Activated CD4-positive, alpha-beta memory T cell treated with anti-CD3 and anti-CD28 coated beads, Interleukin-2, amount 10 ng/mL, durations not matched to agents 7 days and 5 days (primary cell): ENCODE data around the gene CKAP4. TPM values are rescaled to one million over a fixed set of nuclear protein-coding genes. Genes with fewer than 3 reads are reported as not detected.
"Not testable (repeated sequence)": the region's sequence is repeated elsewhere in the genome, so short reads cannot be mapped to it uniquely, and the experiment has no call there.

Source experiments
- CTCF ChIA-PET: fragments of 350-600 bp; sonication (Branson Sonifier 250); formaldehyde crosslinking; loops from one replicate; lab custom pipeline; 2021; ENCODE audit warnings: antibody characterized with exemption, inconsistent platforms; lab: Charles Lee
- POLR2A ChIA-PET: fragments of 350-600 bp; sonication (Branson Sonifier 250); formaldehyde crosslinking; loops from one replicate; lab custom pipeline; 2021; ENCODE audit warnings: antibody characterized with exemption; lab: Charles Lee
- DNase-seq: peaks from one replicate; pipeline ENCODE4 v3.0.0-alpha.2; 2020
- H3K27ac Mint-ChIP-seq: one replicate; pipeline ENCODE4 v1.8.0; 2021; ENCODE audit warnings: mild to moderate bottlenecking, mixed read lengths
- H3K27me3 Mint-ChIP-seq: one replicate; pipeline ENCODE4 v1.8.0; 2021; ENCODE audit warnings: mixed read lengths
- H3K36me3 Mint-ChIP-seq: one replicate; pipeline ENCODE4 v1.8.0; 2021; ENCODE audit warnings: low read depth, mixed read lengths
- H3K4me1 Mint-ChIP-seq: one replicate; pipeline ENCODE4 v1.8.0; 2021; ENCODE audit warnings: mixed read lengths
- H3K4me3 Mint-ChIP-seq: one replicate; pipeline ENCODE4 v1.8.0; 2021; ENCODE audit warnings: mild to moderate bottlenecking, mixed read lengths
- H3K9me3 Mint-ChIP-seq: one replicate; pipeline ENCODE4 v1.8.0; 2021; ENCODE audit warnings: mixed read lengths
- total RNA-seq, 2 experiments: library from RNA; stranded (reverse); gene quantifications; one replicate each; pipeline ENCODE4 v1.2.3, GENCODE V29; 2021

CKAP4 gene
- 1 to 10 TPM; 5.2 to 5.3 TPM for total RNA-seq

- H3K9me3 Mint-ChIP-seq, result no peaks in the 10 kb centered on the region
- H3K27me3 Mint-ChIP-seq, result peaks cover 16% of the 10 kb centered on the region
- H3K36me3 Mint-ChIP-seq, result no peaks in the 10 kb centered on the region
- POLR2A ChIA-PET, result interaction anchor here (1.3 to 1.5 kb wide), 4 partner anchors 14 to 54 kb away, joined by 5 to 6 read pairs (median 5); no protein-coding TSS in a partner anchor
- CTCF ChIA-PET, result interaction anchor here (2.8 kb wide), 1 partner anchor 20 kb away, joined by 8 read pairs; no protein-coding TSS in a partner anchor
- peak; percentile 33 for DNase-seq
- H3K4me1 Mint-ChIP-seq, result peaks cover 11% of the 10 kb centered on the region
- H3K4me3 Mint-ChIP-seq, result peak within 1 kb of the TSS; percentile 71
- H3K27ac Mint-ChIP-seq, result peak within 1 kb of the TSS; percentile 21
These were observed at the start of gene CKAP4 for GRCh38 chr12:106247674-106248311. Gene CKAP4 (minus strand): TSS chr12:106248020. CDS start chr12:106247851, 169 bp downstream.

GRCh38 chr12:106297075-106297474, 49.3 kb upstream of the CKAP4 start:
- no peaks in the 10 kb centered on the region for H3K27me3 Mint-ChIP-seq
- no peak overlapping the region for H3K27ac Mint-ChIP-seq
- H3K36me3 Mint-ChIP-seq, result no peaks in the 10 kb centered on the region
- no peaks in the 10 kb centered on the region for H3K9me3 Mint-ChIP-seq
- ChIA-PET POLR2A (interaction anchor here (1.2 kb wide), 1 partner anchor 18 kb away, joined by 6 read pairs; no protein-coding TSS in a partner anchor), CTCF (interaction anchor here (1.0 to 5.8 kb wide), 5 partner anchors 14 to 73 kb away, joined by 3 to 31 read pairs (median 3); partner anchors contain the start of gene POLR3B)
- no peak overlapping the region for H3K4me3 Mint-ChIP-seq
- no peak for DNase-seq
- peaks cover 18% of the 10 kb centered on the region for H3K4me1 Mint-ChIP-seq

- Mint-ChIP-seq H3K4me1 (peaks cover 12% of the 10 kb centered on the region), H3K27ac (no peak overlapping the region), H3K27me3 (no peaks in the 10 kb centered on the region), H3K36me3 (no peaks in the 10 kb centered on the region), H3K4me3 (no peak overlapping the region), H3K9me3 (no peaks in the 10 kb centered on the region)
- CTCF ChIA-PET, result interaction anchor here (1.7 to 5.8 kb wide), 2 partner anchors 13 to 16 kb away, joined by 3 to 31 read pairs; no protein-coding TSS in a partner anchor
- DNase-seq, result no peak
- POLR2A ChIA-PET, result no interaction called here
These were observed 48.5 kb upstream of the CKAP4 start for GRCh38 chr12:106296179-106296877.

DNA sequence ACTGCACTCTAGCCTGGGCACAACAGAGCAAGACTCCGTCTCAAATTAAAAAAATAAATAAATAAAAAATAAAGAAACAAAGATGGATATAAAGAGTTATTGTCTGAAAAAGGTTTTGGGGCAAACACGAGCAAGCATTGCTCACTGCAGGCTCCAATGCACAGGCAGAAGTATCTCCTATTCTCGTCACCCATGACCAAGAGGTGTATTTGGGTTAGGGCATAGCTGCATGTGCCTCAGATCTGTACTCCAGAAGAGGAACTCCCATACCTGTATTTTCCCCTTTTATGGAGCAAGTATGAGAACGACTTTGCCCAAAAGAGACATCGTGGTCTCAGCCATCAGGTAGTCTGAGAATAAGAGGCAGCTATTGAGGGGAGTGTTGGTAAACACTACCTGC, 44.5 kb upstream of the CKAP4 start:
- H3K4me3 Mint-ChIP-seq, result no peak overlapping the region
- no peaks in the 10 kb centered on the region for H3K9me3 Mint-ChIP-seq
- no peak for DNase-seq
- POLR2A ChIA-PET, result no interaction called here
- CTCF ChIA-PET, result interaction anchor here (5.8 kb wide), 1 partner anchor 9 kb away, joined by 31 read pairs; no protein-coding TSS in a partner anchor
- no peaks in the 10 kb centered on the region for H3K27me3 Mint-ChIP-seq
- peaks cover 6% of the 10 kb centered on the region for H3K4me1 Mint-ChIP-seq
- no peaks in the 10 kb centered on the region for H3K36me3 Mint-ChIP-seq
- no peak overlapping the region for H3K27ac Mint-ChIP-seq

GRCh38 chr12:106291342-106291741, 43.5 kb upstream of the CKAP4 start:
- Mint-ChIP-seq H3K27me3 (no peaks in the 10 kb centered on the region), H3K36me3 (no peaks in the 10 kb centered on the region), H3K27ac (no peak overlapping the region), H3K4me3 (no peak overlapping the region), H3K4me1 (peaks cover 6% of the 10 kb centered on the region), H3K9me3 (no peaks in the 10 kb centered on the region)
- ChIA-PET POLR2A (no interaction called here), CTCF (interaction anchor here (1.4 to 2.0 kb wide), 3 partner anchors 9 to 67 kb away, joined by 4 to 6 read pairs (median 4); no protein-coding TSS in a partner anchor)
- DNase-seq, result no peak

DNA sequence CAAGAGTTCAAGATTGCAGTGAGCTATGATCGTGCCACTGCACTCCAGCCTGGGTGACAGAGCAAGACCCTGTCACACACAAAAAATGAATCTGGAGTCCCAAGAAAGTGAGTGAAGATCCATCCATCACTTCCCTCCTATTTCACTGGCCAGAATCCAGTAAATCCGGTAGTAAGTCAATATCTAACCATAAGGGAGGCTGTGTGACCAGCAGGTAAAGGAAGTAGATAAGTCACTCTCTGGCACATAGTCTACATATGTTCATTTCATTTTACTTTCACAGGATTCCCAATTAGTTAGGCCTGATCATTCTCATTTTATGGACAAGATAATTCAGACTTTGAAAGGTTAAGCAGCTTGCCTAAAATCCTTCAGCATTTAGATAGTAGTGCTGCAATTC, 42.8 kb upstream of the CKAP4 start:
- H3K4me1 Mint-ChIP-seq, result peaks cover 6% of the 10 kb centered on the region
- no peaks in the 10 kb centered on the region for H3K9me3 Mint-ChIP-seq
- no peak overlapping the region for H3K4me3 Mint-ChIP-seq
- H3K27me3 Mint-ChIP-seq, result no peaks in the 10 kb centered on the region
- DNase-seq, result no peak
- H3K27ac Mint-ChIP-seq, result no peak overlapping the region
- no peaks in the 10 kb centered on the region for H3K36me3 Mint-ChIP-seq
- ChIA-PET CTCF (interaction anchor here (1.4 to 2.0 kb wide), 3 partner anchors 8 to 67 kb away, joined by 4 to 6 read pairs (median 4); no protein-coding TSS in a partner anchor), POLR2A (no interaction called here)

- Mint-ChIP-seq H3K9me3 (no peaks in the 10 kb centered on the region), H3K27me3 (peaks cover 2% of the 10 kb centered on the region)
- POLR2A ChIA-PET, result no interaction called here
These were observed 41.4 kb upstream of the CKAP4 start for GRCh38 chr12:106289196-106289681.

GRCh38 chr12:106288494-106289195, 40.8 kb upstream of the CKAP4 start:
- Mint-ChIP-seq H3K9me3 (no peaks in the 10 kb centered on the region), H3K27ac (no peak overlapping the region), H3K4me1 (peaks cover 16% of the 10 kb centered on the region), H3K36me3 (no peaks in the 10 kb centered on the region), H3K27me3 (peaks cover 3% of the 10 kb centered on the region), H3K4me3 (no peak overlapping the region)
- POLR2A ChIA-PET, result no interaction called here
- CTCF ChIA-PET, result interaction anchor here (0.6 to 1.0 kb wide), 2 partner anchors 57 to 61 kb away, joined by 3 read pairs; no protein-coding TSS in a partner anchor
- no peak for DNase-seq

More at GRCh38 chr12:106289196-106289681, 41.4 kb upstream of the CKAP4 start:
- CTCF ChIA-PET, result interaction anchor here (0.6 to 0.7 kb wide), 2 partner anchors 56 to 94 kb away, joined by 3 read pairs; no protein-coding TSS in a partner anchor
- Mint-ChIP-seq H3K4me3 (no peak overlapping the region), H3K4me1 (peaks cover 16% of the 10 kb centered on the region), H3K36me3 (no peaks in the 10 kb centered on the region), H3K27ac (no peak overlapping the region)
- no peak for DNase-seq

- DNase-seq, result no peak
- CTCF ChIA-PET, result interaction anchor here (1.0 kb wide), 1 partner anchor 60 kb away, joined by 3 read pairs; no protein-coding TSS in a partner anchor
- Mint-ChIP-seq H3K36me3 (no peaks in the 10 kb centered on the region), H3K27ac (no peak overlapping the region), H3K27me3 (peaks cover 3% of the 10 kb centered on the region), H3K9me3 (no peaks in the 10 kb centered on the region), H3K4me3 (no peak overlapping the region), H3K4me1 (peaks cover 16% of the 10 kb centered on the region)
- POLR2A ChIA-PET, result no interaction called here
These were observed 40.3 kb upstream of the CKAP4 start for GRCh38 chr12:106288101-106288493.

DNA sequence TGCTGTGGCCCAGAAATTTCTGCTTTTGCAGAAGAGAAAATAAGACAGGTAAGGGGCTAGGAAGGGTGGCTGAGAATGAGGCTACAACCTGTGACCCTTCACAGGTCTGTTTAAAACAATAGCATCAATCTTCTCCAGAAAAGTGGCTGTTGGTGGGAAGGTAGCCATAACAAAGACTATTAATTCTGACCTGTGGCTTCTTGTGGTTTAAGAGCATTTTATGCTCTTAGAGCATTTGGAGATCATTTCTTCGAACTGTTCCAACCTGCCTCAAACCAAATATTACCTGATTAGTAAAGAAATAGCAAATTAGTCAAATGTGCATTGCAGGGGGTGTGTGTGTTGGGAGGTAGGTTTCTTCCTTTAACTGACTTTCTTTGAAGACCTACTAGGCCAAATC, 39.5 kb upstream of the CKAP4 start:
- no peak for DNase-seq
- ChIA-PET POLR2A (no interaction called here), CTCF (interaction anchor here (1.0 kb wide), 1 partner anchor 59 kb away, joined by 3 read pairs; no protein-coding TSS in a partner anchor)
- peaks cover under 1% of the 10 kb centered on the region for H3K9me3 Mint-ChIP-seq
- H3K36me3 Mint-ChIP-seq, result peaks cover under 1% of the 10 kb centered on the region
- H3K4me1 Mint-ChIP-seq, result peaks cover 17% of the 10 kb centered on the region
- H3K4me3 Mint-ChIP-seq, result no peak overlapping the region
- peaks cover 3% of the 10 kb centered on the region for H3K27me3 Mint-ChIP-seq
- H3K27ac Mint-ChIP-seq, result no peak overlapping the region

DNA sequence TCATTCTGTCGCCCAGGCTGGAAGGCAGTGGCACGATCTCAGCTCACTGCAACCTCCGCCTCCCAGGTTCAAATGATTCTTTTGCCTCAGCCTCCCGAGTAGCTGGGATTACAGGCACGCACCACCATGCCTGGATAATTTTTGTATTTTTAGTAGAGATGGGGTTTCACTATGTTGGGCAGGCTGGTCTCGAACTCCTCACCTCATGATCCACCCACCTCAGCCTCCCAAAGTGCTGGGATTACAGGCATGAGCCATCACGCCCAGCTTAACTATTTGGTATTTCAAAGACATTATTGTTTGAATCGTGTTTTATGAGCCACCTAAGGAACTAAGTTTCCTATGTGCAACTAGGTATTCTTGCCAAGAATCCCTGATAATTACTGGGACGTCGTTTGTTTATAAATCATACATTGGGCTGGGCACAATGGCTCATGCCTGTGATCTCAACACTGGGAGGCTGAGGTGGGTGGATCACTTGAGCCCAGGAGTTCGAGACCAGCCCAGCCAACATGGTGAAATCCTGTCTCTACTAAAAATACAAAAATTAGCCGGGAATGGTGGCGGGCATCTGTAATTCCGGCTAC, 38.8 kb upstream of the CKAP4 start:
- H3K27ac Mint-ChIP-seq, H3K36me3 Mint-ChIP-seq, DNase-seq, H3K27me3 Mint-ChIP-seq, CTCF ChIA-PET, H3K9me3 Mint-ChIP-seq, H3K4me3 Mint-ChIP-seq, POLR2A ChIA-PET: not testable (repeated sequence)
- peaks cover 18% of the 10 kb centered on the region for H3K4me1 Mint-ChIP-seq

- H3K27me3 Mint-ChIP-seq, result peaks cover 3% of the 10 kb centered on the region
- ChIA-PET POLR2A (no interaction called here), CTCF (interaction anchor here (1.2 to 4.5 kb wide), 2 partner anchors 15 to 59 kb away, joined by 3 to 100 read pairs; no protein-coding TSS in a partner anchor)
- peaks cover 18% of the 10 kb centered on the region for H3K4me1 Mint-ChIP-seq
- no peak overlapping the region for H3K27ac Mint-ChIP-seq
- peaks cover 3% of the 10 kb centered on the region for H3K36me3 Mint-ChIP-seq
- H3K9me3 Mint-ChIP-seq, result peaks cover 3% of the 10 kb centered on the region
- no peak for DNase-seq
- H3K4me3 Mint-ChIP-seq, result no peak overlapping the region
These were observed 38.2 kb upstream of the CKAP4 start for GRCh38 chr12:106285982-106286381.
